GM10266 (cell line): ENCODE measurements around the gene FAM20A.

Source experiments
- DNase-seq: peaks from one replicate; pipeline ENCODE4 v3.0.0; 2012; ENCODE audit errors: extremely low spot score
- TF ChIP-seq, protein P1 (sequence below): IDR thresholded peaks from 2 replicates; pipeline ENCODE4 v1.5.1; 2012; ENCODE audit warnings: mild to moderate bottlenecking, low read depth; ENCODE audit not compliant: control insufficient read depth, insufficient read depth; ENCODE audit errors: missing control alignments

FAM20A gene

DNA sequence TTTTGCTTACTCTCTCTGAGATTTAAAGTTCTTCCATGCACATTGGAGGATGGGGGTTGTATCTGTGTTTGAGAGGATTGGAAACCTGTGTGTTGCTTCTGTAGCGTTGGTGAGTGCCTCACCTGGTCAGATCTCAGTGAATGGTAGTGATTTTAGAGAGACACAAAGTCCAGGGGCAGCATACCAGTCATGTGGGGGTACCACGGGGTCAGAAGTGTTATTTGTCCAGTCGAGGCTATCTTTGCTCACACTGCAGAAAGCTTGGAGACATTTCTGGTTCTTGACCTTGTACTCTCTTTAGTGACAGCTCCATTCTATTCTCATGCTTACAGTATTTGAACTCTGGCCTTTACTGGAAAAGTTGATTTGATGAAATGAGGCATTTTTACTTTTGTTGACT, 65.2 kb downstream of the FAM20A start:
- TF ChIP-seq, protein P1, sequence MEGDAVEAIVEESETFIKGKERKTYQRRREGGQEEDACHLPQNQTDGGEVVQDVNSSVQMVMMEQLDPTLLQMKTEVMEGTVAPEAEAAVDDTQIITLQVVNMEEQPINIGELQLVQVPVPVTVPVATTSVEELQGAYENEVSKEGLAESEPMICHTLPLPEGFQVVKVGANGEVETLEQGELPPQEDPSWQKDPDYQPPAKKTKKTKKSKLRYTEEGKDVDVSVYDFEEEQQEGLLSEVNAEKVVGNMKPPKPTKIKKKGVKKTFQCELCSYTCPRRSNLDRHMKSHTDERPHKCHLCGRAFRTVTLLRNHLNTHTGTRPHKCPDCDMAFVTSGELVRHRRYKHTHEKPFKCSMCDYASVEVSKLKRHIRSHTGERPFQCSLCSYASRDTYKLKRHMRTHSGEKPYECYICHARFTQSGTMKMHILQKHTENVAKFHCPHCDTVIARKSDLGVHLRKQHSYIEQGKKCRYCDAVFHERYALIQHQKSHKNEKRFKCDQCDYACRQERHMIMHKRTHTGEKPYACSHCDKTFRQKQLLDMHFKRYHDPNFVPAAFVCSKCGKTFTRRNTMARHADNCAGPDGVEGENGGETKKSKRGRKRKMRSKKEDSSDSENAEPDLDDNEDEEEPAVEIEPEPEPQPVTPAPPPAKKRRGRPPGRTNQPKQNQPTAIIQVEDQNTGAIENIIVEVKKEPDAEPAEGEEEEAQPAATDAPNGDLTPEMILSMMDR = no peak
- DNase-seq = no peak

DNA sequence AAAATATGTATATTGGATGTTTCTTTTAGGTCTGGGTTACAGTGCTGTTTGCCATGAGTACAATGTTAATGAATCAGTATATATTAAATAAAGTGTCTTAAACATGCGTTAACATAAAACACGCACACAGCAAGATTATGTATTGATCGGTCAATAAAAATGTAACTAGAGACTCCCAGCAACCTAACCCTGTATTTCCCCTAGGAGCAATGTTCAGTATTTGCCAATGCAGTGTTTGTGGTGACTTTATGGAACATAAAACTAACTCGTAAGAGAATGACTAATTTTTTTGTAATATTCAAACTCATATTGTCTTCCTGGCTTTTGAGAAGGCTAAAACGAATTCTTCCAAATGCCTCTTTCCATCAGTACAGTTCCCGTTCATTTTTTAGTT, 66.5 kb downstream of the FAM20A start:
- TF ChIP-seq, protein P1 = no peak
- DNase-seq = no peak

DNA sequence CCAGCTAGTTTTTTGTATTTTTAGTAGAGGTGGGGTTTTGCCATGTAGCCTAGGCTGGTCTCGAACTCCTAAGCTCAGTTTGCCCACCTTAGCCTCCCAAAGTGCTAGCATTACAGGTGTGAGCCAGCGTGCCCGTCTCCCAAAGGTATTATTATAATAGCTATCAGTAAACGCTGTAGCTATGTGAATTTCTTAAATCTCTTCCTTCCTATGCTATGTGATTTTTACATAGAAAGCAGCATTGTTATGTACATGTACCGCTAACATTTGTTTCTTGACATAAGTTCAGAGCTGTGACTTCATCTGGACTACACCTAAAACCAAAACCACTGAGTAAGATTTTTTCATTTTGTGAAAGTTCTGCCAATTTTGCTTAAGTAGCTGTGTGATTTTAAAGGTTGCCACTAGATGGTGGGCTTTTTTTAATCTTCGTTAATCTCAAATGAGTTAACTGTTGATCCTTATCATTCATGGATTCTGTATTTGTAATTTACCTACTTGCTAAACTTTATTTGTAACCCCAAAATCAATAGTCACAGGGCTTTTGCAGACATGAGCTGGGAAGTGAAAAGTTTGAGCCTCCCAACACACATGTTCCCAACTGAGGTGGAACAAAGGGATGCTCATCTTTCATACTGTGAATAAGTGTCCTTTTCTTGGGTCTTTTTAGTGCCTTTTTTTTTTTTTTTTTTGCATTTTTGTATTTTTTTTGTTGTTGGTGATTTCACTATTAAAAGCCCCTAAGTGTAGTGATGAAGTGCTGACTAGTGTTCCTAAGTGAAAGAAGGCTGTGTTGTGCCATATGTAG, 67.1 kb downstream of the FAM20A start:
- TF ChIP-seq, protein P1 = peak; percentile 21
- no peak for DNase-seq

DNA sequence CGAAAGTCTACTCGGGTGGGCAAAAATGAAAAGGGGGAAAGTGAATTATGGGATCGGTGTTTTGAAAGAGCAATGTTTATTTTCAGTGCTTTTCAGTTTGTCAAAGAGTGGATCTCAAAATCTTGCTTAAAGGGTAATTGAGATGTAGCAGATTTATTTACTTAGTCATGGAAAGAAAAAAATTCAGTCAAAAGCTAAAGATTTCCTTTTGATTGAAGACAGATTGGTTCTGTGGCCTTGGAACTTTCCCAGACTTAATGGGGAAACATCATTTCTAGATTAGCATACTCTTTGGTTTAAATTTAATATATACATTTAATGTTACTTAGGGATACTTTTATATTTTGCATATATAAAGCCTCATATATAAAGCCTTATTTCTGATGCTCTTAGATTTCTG, 68.3 kb downstream of the FAM20A start:
- TF ChIP-seq, protein P1 = no peak

DNA sequence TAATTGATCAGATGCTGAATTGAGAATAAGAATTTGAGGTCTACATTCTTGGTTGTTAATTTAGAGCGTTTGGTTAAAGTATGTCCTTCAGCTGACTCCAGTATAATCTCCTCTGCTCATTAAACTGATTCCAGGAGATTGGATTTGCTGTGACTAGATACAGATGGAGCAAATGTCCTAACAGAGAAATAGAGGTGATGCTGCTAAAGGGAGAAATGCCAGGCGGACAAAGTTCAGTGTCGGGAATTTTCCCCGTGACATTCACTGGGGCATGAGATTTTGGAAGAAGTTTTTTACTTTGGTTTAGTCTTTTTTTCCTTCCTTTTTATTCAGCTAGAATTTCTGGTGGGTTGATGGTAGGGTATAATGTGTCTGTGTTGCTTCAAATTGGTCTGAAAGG, 69.9 kb downstream of the FAM20A start:
- no peak for DNase-seq
- TF ChIP-seq, protein P1 = no peak

More for the DNA sequence above, 68.3 kb downstream of the FAM20A start:
- DNase-seq = no peak

DNA sequence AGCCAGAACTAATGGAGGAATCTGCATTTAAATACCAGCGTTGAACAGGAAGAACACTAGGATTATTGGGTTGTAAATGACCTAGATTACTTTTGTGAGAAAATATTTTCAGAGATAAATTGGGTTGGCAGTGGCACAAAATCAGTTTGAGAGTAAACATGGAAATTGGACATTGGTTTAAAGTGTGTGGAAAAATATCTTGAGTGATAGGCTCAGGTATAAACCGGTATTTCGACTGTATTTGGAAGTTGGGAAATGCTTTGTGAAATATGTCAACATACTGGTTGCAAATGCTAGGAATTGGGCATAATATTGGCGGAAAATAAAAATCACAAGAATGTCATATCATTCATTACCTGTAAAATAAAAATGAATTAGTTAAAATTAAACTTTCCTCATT, 73.9 kb downstream of the FAM20A start:
- no peak for DNase-seq
- TF ChIP-seq, protein P1 = no peak

DNA sequence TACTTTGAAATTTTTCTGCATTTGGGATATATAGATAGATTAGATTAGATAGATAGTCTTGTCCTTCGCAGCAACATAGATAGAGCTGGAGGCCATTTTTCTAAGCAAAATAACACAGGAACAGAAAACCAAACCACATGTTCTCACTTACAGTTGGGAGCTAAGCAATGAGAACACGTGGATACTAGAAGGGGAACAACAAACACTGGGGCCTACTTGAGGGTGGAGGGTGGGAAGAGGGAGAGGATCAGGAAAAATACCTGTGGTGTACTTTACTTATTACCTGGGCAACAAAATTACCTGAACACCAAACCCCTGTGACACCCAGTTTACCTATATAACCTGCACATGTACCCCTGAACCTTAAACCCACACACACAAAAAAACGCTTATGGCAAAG, 74.6 kb downstream of the FAM20A start:
- DNase-seq = no peak

More for the DNA sequence above, 74.6 kb downstream of the FAM20A start:
- TF ChIP-seq, protein P1 = no peak
